GM12891 (cell line): Measurements from ENCODE around the gene PLXNC1.

ENCODE experiments used
- DNase-seq: peaks from one replicate; pipeline ENCODE4 v3.0.0; 2011; ENCODE audit warnings: low spot score; ENCODE audit not compliant: insufficient read length
- FAIRE-seq: peaks from 2 replicates; lab custom pipeline; 2011; peaks lifted over from hg19 to GRCh38; lab: Jason Lieb, UNC
- PAX5 ChIP-seq: IDR thresholded peaks from 2 replicates; pipeline ENCODE4 v1.6.1; 2011; ENCODE audit warnings: low read length, moderate library complexity, mild to moderate bottlenecking; ENCODE audit not compliant: insufficient read depth, severe bottlenecking
- POLR2A ChIP-seq: IDR thresholded peaks from 2 replicates; pipeline ENCODE4 v1.6.1; 2011; ENCODE audit warnings: low read depth, low read length, control low read depth
- POLR2AphosphoS5 ChIP-seq: IDR thresholded peaks from 2 replicates; pipeline ENCODE4 v1.6.1; 2011; ENCODE audit warnings: low read depth, low read length, control low read depth
- POU2F2 ChIP-seq: IDR thresholded peaks from 2 replicates; pipeline ENCODE4 v1.6.1; 2011; ENCODE audit warnings: low read depth, mild to moderate bottlenecking, control low read depth, low read length, moderate library complexity
- SPI1 ChIP-seq: IDR thresholded peaks from 2 replicates; pipeline ENCODE4 v1.6.1; 2011; ENCODE audit warnings: low read depth, low read length, control low read depth
- TAF1 ChIP-seq: IDR thresholded peaks from 2 replicates; pipeline ENCODE4 v1.6.1; 2011; ENCODE audit warnings: low read depth, low read length, control low read depth

PLXNC1 gene

DNA sequence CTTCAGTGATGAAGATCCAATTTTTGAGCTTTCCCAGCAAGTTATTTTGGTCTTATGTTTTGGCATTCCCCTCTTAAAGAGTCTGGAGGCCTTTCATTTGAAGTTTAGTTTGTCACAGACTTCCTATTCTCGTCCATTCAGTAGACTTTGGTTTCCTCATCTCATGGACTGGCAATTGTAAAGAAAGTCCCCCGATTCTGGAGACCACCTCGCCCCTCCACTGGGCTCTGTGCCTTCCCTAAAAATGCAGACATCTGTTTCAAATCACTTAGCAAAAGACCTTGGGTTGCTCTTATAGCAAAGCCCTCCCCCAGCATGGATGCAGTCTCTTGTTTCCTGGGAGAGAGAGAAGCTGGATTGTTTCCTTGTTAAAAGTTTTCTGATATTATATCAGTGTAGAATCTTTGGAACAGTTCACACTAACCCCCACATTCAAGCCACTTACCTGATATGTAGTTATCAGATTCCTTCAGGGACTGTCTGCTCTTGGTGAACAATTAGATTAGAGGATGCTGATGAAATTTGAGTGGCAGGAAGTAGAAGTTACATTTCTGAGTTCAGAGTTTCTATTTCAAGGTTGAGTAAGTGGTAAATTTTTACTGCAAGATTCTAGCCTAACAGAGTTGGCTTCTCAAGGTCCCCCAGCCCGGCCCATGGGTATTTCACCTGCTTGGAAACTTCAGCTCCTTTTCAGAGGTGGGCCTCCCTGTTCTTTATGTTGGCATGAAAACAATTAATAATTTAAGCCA is 56.3 kb downstream of the PLXNC1 start:
- no peak for FAIRE-seq
- TF ChIP-seq TAF1: peak; percentile 30; the same call in 1 of the 2 replicates
- 0 out of 2 replicates have a peak, but pooled peaks have one; percentile 2 for TF ChIP-seq SPI1
- TF ChIP-seq POU2F2: no peak
- no peak for TF ChIP-seq PAX5
- TF ChIP-seq POLR2A: 0 out of 2 replicates have a peak, but pooled peaks have one; percentile 19
- DNase-seq: no peak

DNA sequence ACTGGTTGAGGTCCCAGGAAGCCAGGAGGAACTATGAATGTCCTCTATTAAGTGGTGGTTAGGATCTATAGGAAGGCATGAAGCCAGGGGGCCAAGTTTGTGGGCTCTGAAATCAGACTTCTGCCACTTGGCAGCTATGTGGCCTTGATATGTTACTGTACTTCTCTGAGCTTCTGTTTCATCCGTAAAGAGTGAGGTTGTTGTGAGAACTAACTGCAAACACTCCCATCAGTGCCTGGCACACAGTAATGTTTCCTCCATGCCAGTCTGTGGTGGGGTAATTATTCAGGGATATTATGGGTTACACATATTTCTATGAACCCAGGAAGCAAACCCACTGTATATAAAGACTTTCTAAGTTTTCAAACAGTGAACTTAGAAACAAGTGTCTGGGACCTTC is 57.4 kb downstream of the PLXNC1 start:
- FAIRE-seq (peak; percentile 86), DNase-seq (no peak)
- TF ChIP-seq POLR2A: no peak
- TF ChIP-seq TAF1: 0 out of 2 replicates have a peak, but pooled peaks have one; percentile 28

DNA sequence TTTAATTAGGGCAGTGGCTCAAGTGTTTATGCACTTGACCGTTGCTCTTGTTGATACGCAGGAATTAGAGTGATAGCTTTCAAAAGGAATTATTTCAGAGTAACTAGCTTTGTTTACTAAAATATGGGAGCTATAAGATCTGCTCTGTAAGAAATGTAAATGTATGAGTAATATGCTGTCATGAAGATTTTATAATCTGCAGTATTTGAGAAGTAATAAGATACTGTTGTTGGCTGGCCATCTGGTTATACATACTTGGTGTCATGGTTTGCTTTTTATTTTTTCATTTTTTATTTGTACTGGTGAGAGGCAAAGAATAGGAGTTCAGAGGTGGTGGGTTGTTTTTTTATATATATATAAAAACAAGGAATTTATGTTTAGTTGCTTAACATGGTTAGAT is 58.5 kb downstream of the PLXNC1 start:
- DNase-seq (no peak), FAIRE-seq (no peak)
- TF ChIP-seq POLR2A: no peak
- TF ChIP-seq SPI1: no peak
- TF ChIP-seq TAF1: no peak
- no peak for TF ChIP-seq PAX5
- TF ChIP-seq POU2F2: no peak
- no peak for TF ChIP-seq POLR2AphosphoS5

DNA sequence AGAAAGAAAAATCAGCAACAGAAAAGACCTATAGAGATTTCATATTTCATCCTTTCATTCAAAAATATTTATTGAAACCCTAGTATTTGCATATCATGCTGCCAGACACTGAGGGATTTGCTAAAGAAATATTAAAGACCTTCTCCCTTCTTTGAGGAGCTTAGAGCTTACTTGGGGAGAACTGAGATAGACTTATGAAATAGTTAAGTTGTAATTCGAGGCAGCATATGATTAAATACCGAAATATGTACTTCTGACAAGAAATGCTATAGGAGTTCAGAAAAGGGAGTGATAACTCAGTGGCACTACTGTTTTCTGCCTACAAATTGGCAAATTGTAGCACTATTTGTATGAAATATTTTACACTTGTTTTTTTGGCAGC is 59.1 kb downstream of the PLXNC1 start:
- FAIRE-seq (peak; percentile 33), DNase-seq (no peak)
- TF ChIP-seq PAX5: no peak
- TF ChIP-seq POLR2AphosphoS5: no peak
- no peak for TF ChIP-seq POU2F2
- TF ChIP-seq SPI1: no peak
- no peak for TF ChIP-seq TAF1
- TF ChIP-seq POLR2A: no peak

DNA sequence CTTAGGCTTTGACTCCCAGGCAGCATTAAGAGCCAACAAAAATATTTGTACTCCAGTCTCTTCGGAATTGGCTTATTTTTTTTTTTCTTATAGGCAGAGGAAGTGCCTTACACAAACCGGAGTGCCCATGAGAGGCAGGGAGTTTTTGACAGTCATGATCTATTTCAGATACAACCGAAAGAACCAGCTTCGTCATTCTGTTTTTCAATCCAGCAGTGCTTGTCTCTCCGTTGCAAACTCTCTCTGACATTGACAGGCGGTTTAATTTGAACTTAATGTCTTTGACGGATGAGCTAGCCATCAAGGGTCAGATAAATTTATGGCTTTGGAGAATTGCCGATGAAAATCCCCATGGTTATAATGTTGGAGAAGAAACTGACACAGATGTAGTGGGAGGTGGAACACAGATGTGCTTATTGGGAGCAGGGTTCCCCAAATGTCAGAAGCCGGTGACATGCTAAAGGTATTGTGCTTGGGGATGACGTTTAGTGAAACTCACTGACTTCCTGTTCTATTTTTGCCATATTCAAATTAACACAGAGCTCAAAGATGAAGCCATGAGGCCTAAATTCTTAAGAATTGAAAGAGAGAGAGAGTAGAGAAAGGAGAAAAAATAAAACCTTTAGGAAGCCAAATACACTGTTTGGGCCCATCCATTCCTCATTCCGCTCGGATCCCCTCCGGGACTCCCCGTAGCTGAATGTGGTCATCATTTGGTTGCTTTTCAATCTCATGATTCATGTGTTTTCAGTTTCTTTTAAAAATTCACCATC is 59.7 kb downstream of the PLXNC1 start:
- peak; percentile 85 for TF ChIP-seq SPI1
- peak; percentile 56; the same call in 1 of the 2 replicates for TF ChIP-seq TAF1
- no peak; the same call in none of the 2 replicates for TF ChIP-seq POLR2AphosphoS5
- peak; percentile 28; the same call in 1 of the 2 replicates for TF ChIP-seq POLR2A
- TF ChIP-seq POU2F2: peak; percentile 85
- no peak for TF ChIP-seq PAX5
- FAIRE-seq (no peak), DNase-seq (peak; percentile 37)

DNA sequence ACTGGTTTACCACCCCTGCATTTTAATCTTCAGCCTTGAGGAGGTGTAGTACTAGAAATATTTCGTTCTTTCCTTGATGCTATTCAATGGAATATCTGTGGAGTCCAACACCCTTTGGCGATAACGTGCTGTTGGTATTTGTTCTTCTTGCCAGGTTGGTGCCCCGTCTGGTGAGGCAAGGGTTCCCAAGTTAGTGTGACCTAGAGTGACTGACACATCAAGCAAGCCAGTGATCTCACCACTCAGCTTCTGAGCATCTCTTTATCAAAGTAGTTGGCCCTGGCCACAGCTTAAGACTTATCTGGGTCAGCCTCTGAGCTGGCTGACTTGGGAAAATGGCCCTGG is 60.2 kb downstream of the PLXNC1 start:
- TF ChIP-seq TAF1 (no peak), POU2F2 (no peak), SPI1 (no peak), POLR2AphosphoS5 (peak; percentile 75), POLR2A (peak; percentile 85), PAX5 (no peak)
- peak; percentile 93 for FAIRE-seq
- no peak for DNase-seq

DNA sequence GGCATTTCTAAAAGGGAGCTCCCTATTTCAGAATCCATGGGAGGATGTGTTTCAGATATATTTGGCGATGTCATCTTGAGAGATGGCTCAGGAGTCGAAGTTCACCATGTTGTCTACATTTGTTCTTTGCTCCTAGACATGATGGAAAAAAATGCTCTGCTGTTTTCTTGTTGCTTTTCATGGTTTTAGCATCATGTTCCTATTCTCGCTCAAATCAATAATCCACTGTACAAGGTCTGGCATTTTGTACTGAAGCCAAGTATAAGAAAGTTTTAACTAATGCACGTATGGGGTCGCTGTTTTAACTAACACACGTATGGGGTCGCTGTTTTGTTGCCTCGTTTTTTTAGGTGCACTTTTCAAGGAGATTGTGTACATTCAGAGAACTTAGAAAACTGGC is 60.9 kb downstream of the PLXNC1 start:
- FAIRE-seq: peak; percentile 40
- no peak for DNase-seq
- TF ChIP-seq POLR2AphosphoS5 (no peak), PAX5 (no peak), POLR2A (no peak), SPI1 (no peak), TAF1 (no peak), POU2F2 (no peak)

DNA sequence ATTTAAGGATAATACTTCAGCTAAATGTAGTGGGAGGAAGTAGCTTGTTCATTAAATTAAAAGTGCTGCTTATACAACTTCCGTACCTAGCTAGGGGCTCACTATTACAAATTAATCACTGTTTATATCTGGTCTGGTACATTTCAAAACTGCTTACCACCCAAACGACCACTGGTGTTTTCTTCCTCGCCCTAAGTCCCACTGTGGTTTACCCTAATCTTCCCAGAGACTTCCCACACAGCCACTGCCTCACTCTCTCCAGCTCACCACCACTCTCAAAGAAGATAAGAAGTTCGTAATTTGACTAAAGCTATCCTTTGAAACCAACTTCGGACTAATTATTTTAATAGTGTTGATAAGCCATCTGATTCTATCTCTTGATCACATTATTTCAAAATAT is 62.6 kb downstream of the PLXNC1 start:
- DNase-seq: no peak
- TF ChIP-seq POLR2AphosphoS5 (no peak), SPI1 (no peak)
- FAIRE-seq: no peak

DNA sequence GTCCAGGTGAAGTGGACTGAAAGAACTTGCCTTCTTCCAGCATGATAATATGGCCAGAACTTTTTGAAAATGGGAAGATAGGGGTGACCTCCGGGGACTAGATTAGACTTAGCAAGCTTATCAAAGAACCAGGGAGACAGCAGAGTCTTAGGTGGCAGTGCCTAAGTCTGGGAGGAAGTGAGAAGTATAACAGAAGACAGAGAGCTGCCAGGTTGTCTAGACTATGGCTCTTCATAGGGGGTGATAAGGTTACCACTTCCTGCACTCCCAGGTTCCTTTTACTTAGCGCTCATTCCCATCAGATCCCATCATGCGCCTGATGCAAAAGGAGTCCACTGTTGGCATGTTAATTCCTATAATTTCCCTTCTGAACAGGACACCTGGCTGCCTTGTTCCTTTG is 69.9 kb downstream of the PLXNC1 start:
- FAIRE-seq (no peak), DNase-seq (no peak)
- peak; percentile 51 for TF ChIP-seq SPI1
- no peak for TF ChIP-seq POLR2AphosphoS5
- no peak for TF ChIP-seq POU2F2

DNA sequence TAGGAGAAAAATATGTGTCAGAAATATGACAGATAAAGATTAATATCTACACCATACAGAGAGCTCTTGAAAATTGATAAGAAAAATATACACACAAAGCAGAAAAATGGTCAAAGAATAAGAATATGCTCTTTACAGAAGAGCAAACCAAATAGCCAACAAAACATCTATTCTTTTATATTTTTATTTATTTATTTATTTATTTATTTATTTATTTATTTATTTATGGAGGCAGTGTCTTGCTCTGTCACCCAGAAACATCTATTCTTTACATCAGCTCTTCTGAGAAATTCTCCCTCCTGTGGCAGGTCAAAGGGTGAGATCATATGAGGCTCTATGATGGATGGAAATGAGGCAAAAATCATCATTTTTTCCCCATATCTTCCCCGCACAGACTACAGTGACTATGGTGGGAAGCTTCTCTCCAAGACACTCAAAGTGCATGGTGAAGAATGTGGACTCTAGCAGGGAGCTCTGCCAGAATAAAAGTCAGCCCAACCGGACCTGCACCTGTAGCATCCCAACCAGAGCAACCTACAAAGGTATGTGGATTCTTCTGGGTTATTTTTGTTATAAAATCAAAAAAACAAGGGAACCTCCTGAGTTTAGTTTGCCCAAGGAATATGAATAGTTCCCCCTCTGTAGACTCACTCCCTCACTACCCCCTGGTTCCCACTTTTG is 71.4 kb downstream of the PLXNC1 start:
- FAIRE-seq (no peak), DNase-seq (no peak)
- no peak for TF ChIP-seq POLR2AphosphoS5
- no peak for TF ChIP-seq POLR2A
- no peak for TF ChIP-seq PAX5
